HG02973 (cell line): ENCODE data around the gene LCTL.
"Not testable (repeated sequence)": the region's sequence is repeated elsewhere in the genome, so short reads cannot be mapped to it uniquely, and the experiment has no call there.

Source experiments
- ATAC-seq: cut with Tn5 transposase; IDR thresholded peaks from one replicate; pipeline ENCODE4 v1.9.1; 2021; ENCODE audit warnings: moderate library complexity; ENCODE audit not compliant: unreplicated experiment

LCTL gene

DNA sequence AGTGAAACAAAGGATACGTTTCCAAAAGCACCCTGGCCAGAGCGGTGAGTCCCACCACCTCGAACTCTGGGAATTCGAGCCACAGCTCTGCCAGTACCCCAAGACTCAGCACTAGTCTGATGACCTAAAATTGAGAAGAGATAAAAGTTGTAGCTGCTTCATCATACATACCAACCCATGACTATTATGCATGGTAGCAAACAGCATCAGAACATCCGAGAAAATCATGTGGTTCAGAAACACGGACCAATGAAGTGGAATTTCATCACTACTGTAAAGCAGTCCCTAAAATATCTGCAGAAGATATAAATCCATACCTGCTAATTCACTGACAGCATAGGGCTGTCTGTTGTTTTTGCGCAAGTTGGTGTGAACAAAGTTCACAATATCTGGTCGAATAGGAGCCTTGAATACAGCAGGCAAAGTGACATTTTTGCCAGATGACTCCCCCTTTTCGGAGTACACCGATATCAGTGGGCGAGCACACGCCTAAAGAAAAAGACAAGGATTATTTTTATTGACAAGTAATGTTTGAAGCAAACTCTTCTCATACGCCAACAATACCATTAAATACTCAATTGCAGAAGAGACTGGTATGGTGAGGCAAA lies 62.7 kb downstream of the LCTL start:
- ATAC-seq: not testable (repeated sequence)

DNA sequence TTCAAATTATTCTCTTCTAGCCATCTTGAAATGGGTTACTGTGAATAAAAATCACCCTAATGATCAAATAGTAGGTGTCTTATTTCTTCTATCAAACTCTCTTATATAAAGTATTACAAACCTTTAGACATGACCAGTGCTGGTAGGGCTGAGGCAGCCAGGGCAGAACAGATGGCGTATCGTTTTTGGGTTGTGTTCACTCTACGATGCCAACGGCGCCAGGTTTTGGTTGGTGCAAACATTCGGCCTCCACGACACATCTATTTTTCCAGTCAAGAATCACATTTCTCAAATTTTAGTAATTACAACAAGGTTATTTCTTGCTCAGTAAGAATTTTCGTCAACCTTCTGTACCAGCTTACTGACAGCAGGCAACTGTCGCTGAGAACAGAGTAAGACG lies 63.3 kb downstream of the LCTL start:
- no peak for ATAC-seq

DNA sequence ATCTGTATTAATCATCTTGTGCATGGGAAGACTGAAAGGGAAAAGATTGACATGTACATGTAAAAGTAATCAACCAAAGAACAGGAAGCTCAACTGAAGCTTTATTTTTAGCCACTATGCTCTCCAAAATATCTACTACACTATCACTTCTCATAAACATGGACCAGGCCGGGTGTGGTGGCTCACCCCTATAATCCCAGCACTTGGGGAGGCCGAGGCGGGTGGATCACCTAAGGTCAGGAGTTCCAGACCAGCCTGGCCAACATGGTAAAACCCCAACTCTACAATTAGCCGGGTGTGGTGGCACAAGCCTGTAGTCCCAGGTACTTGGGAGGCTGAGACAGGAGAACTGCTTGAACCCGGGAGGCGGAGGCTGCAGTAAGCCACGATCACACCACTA lies 65.5 kb downstream of the LCTL start:
- not testable (repeated sequence) for ATAC-seq

DNA sequence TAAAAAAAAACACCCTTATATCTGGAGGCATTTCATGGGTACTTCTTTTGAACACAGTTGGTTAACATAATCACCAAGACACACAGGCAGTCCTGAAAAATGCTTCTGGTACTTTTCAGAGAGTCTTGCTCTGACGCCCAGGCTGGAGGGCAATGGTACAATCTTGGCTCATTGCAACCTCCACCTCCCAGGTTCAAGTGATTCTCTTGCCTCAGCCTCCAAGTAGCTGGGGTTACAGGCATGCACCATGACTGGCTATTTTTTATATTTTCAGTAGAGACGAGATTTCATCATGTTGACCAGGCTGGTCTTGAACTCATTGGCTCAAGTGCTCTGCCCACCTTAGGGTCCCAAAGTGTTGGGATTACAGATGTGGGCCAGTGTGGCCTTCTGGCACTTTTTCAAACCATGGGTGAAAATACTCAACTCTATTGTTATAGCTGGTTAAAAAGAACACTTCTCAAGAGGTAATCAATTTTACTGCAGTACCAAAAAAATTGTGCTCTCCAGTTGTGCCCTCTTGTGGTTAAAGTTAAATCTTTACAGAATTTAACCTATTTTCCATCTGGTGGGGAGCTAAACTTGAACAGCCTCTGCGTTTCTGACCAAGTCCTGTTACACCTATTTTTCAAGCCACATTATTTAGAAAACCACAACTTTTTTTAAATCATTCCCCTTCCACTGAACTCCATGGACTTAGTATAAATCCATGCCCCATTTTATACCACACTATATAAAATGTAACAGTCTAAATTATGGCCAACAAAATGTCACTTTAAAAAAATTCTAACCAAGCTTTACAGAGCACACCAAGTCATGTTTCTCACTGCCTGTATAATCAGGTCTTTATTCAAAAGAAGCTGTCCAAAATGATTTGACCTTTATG lies 67.1 kb downstream of the LCTL start:
- no peak for ATAC-seq
